HG03139 (cell line): ENCODE data around the gene UNC5B.

Experiments used
- ATAC-seq: cut with Tn5 transposase; IDR thresholded peaks from one replicate; pipeline ENCODE4 v1.9.1; 2021; ENCODE audit not compliant: unreplicated experiment

Gene UNC5B

DNA sequence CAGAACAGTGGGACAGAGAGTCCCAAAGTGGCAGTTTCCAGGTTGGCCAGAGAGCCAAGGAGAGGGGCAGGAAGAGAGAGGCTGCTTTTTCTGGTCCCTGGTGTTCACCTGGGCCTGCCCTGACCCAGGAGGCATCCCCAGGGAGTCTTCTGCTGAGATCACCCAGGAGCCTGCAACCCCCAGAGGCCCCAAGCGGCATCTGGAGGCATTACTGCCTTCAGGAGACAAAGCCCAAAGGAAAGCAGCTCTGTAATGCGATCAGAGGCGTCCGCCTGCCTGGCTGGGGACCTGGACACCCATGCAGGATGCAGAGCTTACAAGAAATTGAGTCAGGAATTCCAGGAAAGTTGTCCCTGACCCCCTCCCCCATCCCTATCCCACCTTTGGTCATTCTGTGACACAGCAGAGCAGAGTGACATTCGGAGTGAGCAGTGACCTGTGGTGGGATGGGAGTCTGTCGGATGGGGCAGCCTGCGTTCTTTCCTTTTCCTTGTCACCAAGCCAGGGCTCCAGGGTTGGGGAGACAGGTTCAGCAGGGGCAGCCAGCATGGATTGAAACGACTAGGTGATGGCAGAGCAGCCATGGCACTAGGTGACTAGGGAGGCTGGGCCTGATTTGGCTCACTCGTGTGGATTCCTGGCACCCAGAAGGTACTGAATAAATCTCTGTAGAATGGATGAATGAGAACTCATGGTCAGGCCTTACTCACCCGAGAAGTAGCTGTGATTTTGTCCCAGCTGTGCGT is 10.4 kb downstream of the UNC5B start:
- no peak for ATAC-seq

DNA sequence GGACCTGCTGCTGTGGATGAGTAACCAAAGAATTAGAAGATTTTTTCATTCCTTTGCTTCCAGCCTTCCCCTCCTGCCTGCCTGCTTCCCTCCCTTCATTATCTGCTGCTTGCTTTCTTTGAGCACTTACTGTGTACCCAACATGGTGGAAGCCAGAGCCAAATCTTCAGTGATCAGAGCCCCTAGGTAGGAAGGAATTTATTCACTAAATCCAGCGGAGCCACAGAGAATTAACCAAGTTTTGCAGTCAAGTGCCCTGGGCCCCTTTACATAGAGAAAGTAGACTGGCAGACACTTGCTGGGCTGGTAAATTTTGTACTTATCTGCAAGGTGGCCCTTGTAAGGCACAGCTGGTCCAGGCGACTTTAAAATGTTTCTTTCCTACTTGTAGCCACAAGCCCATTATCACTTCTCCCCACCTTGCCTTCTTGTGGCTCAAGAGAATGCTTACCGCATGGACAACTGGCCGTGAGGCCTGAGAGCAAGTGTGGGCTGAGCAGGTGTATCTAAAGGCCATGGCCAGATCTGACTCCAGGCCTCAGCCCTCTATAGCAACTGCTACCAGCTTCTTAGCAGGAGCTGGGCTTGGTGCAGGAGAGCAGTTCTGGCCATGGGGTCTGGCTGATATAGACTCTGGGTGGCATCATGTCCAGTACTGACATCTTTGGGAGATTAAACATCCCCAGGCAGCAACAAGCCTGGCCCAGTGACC is 11.1 kb downstream of the UNC5B start:
- no peak for ATAC-seq

DNA sequence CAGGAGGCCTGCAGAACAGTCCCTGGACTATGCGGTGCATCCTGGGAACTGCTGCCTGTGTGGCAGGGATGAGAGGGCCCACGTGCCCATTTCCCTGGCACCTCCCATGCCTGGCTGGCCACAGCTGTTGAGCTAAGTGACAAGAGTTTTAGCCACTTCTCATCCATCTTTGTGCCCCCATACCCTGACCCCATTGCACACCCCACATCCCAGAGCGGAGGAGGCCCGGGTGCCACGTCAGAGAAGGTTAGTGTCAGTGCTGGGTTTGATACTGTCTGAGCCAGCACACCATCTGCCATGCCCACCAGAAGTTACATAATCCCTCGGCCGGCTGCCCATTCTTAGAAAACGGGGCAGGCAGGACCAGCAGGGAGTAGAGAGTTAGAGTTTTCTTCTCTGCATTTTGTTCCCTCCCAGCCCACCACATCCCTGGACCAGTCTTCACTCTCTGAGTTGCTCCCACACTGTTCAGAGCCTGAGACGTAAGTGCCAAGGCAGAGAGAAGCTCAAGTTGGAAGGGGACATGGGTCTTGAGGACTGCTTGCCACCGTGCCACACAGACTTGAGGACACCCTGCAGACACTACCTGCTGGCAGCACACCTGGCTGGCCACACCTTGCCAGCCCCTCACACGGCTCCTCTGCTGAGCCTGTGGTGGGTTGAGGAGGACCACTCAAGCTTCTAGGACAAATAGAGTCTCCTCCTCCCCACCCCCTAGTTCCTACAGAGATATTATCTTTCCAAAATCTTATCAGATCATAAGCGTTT is 13.1 kb downstream of the UNC5B start:
- no peak for ATAC-seq

DNA sequence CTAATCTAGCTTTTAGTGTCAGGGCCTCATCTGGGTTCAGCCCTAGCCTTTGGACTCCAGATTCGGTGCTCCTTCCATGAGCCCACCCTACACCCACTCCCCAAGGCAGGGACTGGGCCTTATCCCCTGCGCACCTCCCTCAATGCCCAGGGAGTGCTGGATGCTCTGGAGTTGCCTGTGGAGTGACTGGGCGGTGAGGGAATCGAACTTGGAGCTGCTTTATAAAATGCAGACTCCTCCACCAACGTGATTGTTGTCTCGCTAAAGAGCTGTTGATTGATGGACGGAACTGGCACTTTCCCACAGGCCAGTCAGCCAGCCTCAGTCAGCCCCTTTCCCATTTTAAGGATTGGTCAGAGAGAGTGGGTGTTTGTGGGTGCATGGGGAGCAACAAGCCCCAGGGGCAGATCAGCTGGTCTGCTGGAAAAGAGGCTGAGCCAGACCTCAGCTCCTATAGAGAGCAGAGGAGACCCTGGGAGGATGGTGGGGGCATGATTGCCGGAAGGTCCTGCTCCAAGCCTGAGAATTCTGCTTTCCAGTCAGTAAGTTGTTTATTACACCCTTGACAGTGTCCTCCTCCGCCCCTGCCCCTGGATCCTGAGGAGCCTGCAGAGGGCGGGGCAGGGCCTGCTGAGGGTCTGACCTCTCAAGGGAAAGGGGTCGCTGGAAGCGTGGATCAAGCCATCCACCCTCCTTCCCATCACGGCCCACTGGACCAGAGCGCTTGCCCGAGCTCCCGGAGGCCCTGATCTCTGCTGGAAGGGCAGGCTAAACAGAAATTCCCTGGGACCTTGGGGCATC is 16.7 kb downstream of the UNC5B start:
- ATAC-seq, result no peak

DNA sequence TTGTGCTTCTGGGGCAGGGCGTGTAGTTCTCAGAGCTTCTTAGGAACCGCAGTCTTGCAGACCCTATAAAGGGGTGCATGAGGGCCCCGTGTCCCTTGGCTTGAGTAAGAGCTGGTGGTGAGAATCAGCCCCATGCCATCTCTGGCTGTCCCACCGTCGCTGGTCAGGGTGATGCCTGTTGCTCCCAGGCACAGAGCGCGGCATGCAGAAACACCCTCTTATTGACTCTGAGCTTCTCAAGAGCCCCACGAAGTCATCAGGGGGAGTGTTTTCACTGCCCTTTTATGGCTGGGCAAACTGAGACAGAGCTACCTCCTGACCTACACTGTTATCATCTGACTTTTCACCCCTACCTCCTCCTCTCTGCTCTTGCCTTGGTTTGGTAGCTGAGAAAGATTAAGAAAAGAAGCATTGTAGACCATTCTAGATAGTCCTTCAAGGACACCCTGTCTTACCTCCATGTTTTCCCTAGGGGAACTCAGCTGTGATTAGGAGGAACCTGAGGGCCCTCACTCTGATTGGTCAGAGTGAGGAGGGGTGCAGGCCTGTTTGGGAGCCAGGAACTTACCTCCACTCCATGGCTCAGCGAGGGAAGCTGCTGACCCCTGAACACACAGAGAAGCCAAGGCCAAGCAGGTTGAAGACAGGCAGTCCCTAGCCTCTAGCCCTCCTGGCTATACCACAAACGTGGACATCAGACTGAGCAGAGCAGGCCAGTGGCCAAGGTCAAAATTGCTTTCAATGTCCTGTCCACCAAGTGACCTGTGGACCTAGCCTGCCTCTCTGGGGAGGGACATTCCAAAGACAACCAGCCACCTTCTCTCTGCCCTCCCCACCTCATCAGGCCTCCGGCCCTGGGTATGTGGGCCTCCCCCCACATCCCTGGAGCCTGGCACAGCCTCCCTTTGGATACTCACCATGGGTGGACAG is 17.6 kb downstream of the UNC5B start:
- ATAC-seq, result no peak

DNA sequence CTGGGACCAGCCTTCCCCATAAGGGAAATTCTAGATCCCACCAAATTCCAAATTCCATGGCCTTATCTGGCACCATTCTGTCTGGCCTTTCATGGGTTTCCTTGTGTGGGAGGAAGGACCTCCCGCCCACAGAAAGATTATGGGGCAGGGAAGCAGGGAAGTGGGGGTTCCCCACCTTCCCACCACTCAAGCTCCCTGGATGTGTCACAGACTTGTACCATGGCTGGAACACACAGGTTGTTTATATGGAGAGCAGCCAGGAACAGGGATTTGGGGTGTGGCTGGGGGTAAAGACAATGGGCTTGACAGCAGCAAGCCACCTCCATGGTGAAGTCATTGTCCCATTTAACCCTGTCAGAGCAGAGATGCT is 18.3 kb downstream of the UNC5B start:
- ATAC-seq, result no peak

DNA sequence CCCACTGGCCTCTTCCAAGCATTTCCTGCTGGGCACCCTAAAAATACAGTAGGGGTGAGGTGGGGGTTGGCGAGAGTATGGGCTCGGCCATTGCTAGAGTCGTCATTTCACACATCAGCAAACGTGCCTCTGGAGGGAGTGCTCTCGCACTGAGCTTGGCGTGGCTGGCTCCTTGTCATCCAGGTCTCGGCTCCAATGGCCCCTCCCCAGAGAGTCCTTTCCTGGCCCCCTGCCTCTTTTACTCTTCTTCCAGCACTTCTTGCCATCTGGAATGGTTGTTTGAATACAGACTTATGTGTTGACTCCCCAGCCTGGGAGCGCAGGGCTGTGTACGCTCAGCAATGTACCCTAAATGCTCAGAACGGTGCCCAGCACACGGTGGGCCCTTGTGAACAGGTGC is 18.8 kb downstream of the UNC5B start:
- no peak for ATAC-seq

DNA sequence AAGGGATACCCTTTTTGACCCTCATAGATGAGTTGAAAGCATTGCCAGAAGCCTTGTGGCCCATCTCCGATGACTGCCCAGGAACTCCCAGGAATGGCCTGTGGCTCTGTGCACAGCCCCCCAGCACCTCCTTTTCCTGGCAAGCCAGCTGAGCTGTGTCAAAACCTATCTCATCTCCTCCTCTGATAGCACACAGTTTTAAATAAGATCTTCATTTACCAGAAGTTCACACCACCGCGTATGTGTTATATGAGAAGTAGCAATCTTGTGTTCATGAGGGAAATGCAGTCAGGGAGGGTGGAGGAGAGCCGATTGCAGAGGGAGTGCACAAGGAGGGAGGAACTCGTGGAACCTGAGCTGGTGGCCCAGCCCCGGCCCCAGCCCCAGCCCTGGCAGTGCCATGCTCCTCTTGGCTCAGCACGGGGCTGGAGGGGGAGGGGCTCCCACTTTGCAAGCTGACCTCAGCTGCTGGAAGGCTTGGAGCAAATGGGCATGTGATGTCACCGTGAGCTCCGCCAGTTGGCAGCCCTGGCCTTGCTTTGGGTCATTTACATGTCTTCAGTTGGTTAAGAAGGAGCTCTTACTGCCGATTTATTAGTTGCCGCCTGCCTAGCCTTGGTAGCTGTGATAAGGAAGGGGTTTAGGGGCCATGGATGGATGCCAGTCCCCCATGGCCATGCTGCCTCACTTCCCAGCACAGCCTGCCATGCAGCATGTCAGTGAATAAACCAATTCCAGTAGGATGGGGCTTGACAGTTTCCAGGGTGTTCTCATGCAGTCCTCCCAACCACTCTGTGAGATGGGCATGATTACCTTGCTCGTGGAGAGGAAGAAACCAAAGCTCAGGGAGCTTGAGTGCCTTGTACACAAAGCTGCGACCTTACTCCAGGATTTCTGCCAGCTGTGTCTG is 20.0 kb downstream of the UNC5B start:
- no peak for ATAC-seq

DNA sequence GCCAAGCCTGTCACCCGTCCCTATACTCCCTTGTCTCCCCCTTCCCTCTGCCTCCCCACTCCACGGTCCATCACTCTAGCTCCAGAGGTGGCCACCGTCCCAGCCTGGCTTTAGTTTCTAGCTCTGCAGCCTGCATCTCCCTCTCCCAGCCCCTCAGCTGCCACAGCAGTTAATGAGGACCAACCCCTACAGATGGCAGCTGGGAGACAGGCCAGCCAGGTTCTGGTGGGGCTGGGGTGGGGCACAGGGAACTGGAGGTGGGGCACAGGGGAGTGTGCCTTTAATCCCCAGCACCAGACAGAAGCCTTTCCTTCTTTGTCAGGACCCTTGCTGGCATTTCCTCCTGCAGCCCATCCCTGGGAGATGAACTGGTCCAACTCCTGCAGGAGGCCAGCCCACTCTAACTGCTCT is 21.1 kb downstream of the UNC5B start:
- ATAC-seq, result no peak

DNA sequence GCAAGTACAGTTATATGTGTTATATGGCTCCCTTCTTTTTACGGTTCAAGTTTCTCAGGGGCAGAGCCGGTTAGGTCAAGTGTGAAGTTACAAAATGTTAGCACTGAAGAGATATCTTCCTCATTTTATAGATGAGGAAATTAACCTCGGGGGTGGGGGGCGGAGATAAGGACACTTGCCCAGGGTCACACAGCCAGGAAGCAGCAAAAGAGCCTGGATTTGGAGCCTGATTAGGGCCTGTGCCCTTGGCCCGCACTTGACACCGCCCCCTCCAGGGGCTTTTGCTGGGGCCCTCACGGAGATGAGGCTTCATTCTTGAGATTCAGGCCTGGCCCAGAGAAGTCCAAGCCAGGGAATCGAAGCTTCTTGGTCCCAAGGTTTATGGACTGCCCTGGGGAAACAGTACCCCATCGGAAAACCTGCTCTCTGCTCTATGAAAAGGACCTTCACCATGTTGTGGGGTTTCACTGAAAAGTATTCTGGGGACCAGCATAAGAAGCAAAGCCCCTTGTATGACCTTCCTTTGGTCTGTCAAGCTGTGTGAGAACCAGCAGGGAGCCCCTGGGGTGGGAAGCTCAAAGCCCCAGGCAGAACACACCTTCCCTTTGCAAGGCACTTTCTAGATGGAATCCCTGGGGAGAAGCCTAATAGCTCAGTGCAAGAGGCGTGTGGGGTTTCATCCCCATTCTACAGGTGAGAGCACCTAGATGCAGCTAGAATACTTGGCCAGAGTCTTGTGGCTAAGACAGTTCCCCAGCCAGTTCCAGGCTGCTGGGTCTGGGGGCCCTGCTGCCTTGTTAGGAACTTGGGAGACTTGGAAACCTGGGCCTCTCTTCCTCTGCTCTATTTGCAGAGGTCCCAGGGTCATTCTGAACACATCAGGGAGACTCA is 21.9 kb downstream of the UNC5B start:
- ATAC-seq, result no peak

DNA sequence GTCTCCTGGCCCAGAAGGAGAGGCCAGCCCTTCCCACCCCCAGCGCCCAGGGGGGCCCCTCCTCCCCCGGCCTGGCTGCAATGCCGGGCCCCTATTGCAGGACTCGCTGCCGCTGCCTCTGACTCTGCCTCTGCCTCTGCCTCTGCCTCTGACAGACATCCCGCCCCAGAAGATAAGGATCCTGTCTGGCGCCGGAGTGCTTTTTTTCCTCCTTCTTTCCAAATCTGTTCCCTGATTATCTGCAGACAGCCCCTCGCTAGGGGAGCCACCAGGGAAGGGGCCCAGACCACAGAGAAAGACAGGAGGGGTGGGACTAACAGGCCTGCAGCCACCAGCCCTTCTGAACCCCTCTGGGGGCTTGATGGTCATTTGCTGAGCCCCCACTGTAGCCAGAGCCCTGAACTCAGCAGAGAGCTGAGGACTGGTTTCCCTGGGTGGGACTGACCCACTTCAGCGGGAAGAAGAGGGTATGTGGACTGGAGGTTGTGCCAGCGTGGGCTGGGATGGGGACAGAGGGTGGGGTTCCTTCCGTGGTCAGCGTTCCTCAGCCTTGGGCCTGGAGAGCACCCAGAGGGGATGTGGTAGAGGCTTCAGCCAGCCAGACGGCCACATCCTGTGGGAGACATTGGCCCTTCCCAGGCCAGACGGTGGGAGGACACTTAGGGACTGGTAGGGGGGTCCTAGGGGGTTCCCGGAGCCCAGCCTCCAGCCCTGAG is 22.8 kb downstream of the UNC5B start:
- ATAC-seq, result no peak

DNA sequence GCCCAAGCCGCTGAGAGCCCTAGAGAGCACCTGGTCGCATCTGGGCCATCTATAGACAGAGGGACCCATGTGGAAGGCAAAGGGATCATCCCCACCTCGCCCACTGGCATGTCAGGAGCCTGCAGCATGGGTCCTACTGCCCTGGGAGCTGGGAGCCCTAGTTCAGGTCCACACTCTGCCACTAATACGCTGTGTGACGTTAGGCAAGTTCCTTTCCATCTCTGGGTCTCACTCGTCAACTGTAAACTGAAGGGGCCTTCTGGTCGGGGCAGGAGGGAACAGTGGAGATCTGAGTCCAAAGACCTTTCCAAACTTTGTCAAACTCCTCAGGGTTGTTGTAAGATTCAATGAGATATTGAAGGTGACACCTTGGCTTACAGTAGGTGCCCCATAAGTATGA is 23.4 kb downstream of the UNC5B start:
- ATAC-seq, result no peak

DNA sequence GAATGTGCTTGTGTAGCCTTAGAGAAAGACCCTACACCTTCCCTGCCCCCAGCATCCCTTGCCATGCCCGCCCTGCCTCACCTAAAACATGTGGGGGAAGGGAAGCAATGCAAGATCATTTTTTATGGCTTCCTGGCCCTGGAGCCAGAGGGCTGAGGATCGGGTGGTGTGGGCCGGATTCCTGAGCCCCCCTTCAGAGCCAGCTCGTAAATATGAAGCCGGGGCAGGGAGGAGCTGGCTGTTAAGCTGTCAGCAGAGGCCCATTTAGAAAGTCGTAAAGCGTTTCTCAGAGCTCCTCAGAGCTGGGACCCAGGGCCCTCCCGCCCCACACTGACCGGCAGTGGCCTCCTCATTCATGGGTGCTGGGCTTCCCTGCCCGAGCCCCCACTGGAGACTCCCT is 23.9 kb downstream of the UNC5B start:
- ATAC-seq, result no peak

DNA sequence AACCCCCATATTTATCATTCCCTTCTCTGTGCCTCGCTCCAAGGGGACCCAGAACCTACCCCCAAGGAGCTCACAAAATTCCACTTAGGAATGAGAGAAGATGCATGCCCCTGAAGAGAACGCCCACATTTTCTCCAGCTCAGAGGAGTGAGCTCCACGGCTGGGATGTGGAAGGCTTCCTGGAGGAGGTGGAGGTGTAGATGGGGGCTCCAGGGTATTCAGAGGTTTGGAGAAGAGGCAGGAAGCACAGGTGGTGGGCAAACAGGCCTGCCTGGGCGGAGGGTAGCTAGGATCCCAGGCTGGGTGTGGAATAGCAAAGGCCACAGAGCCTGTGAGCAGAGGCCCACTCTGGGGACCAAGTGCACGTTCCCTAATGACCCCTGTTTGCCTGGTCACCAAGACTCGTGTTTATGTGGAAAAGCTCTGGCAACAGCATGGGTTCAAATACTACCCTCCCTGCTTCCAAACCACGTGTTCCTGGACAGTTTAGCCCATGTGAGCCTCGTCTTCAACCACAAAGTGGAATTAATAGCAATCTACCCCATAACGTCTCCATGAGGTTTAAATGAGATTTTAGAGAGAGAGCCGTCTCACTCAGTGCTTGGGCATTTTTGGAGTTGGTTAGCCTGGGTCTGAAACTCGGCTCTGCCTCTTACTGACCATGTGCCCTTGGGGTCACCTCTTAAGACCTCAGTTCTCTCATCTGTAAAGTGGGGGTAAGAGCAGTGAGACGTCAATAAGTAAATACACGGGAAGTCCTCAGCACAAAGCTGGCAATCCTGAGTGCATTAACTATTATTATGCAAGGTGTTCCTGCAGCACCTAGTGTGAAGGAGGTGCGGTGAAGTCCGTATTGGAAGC is 24.7 kb downstream of the UNC5B start:
- no peak for ATAC-seq

DNA sequence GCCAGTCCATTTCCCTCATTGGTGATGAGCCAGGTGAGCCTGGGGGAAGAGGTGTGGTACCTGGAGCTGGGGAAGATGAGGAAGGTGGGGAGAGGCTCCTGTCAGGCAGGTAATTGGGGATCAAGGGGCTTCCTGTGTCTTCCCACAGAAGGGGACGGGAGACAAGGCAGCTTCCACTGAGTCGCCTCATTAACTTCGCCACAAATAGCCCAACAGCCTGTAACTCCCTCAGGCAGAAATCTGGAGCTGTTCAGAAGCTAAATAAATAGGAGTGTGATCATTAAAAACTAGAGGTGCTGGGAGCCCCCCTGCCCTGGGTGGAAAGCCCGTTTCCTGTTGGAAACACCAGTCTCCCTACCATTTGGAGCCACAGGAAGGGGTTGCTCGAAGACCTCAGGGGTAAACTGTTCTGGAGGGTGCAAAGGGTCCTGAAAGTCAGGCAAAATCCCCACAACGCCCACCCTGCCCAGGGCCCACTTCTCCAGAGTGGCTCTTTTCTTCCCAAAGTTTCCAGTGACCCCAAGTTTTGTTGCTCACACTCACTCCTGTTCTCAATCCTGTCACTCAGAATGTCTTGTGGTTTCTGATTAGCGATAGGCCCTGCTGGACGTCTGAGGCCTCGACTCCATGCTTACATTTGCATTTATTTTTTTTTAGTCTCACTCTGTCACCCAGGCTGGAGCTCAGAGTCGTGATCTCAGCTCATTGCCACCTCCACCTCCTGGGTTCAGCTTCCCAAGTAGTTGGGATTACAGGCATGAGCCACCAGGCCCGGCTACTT is 25.7 kb downstream of the UNC5B start:
- no peak for ATAC-seq

DNA sequence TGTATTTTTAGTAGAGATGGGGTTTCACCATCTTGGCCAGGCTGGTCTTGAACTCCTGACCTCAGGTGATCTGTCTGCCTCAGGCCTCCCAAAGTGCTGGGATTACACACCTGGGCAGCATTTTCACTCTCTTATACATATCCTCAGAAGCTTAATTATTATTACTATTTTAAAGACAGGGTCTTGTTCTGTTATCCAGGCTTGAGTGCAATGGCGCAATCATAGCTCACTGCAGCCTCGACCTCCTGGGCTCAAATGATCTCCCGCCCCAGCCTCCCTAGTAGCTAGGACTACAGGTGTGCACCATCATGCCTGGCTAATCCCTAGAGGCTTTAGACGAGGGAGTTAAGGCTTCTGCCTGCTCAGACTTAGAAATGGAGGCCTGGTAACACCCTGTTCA is 26.3 kb downstream of the UNC5B start:
- ATAC-seq, result no peak
